PFSK-1 (cell line): ENCODE measurements around the gene RAP1A.

Source experiments
- FOXP2 ChIP-seq: optimal IDR thresholded peaks from 2 replicates; pipeline ENCODE3; 2011; ENCODE audit warnings: borderline replicate concordance, control low read depth, inconsistent platforms; ENCODE audit not compliant: insufficient read depth; ENCODE audit errors: extremely low read length, extremely low read depth
- POLR2AphosphoS5 ChIP-seq: IDR thresholded peaks from 2 replicates; pipeline ENCODE4 v1.6.1; 2012; ENCODE audit warnings: low read depth, mild to moderate bottlenecking, control low read depth, low read length, moderate library complexity
- SIN3A ChIP-seq: IDR thresholded peaks from 2 replicates; pipeline ENCODE4 v1.6.1; 2012; ENCODE audit warnings: mild to moderate bottlenecking, low read length, moderate library complexity, borderline replicate concordance; ENCODE audit not compliant: insufficient read depth
- TAF1 ChIP-seq: IDR thresholded peaks from 2 replicates; pipeline ENCODE4 v1.6.1; 2012; ENCODE audit warnings: low read length, control low read depth, borderline replicate concordance; ENCODE audit not compliant: insufficient read depth
- TF ChIP-seq, protein P1 (sequence below), 2 experiments: IDR thresholded peaks; 2 replicates each; pipeline versions ENCODE4 v1.6.1 to v1.8.0; 2011 to 2012; ENCODE audit warnings: low read depth in 2 of 2, low read length in 2 of 2, control low read depth in 1 of 2, inconsistent platforms in 1 of 2, mild to moderate bottlenecking in 1 of 2, moderate library complexity in 1 of 2; ENCODE audit not compliant: insufficient read depth in 1 of 2

RAP1A gene

DNA sequence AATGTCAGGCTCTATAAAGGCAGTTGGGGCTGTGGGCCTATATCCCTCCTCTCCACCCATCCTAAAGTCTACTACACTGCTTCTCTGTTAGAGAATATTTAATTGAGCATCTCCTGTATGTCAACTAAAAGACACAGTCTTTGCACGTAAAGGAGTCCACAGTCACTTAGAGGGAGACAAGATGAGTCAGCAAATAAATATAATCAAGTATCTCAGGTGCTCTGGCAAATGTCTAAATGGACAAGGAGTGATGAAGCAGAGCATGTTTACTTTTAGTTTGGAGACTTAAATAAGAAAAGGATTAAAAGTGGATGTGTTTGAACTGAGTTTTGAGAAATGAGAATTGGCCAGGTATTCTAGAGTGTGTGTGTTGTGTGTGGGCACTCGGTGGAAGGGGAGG is 41.8 kb upstream of the RAP1A start:
- no peak for TF ChIP-seq FOXP2

DNA sequence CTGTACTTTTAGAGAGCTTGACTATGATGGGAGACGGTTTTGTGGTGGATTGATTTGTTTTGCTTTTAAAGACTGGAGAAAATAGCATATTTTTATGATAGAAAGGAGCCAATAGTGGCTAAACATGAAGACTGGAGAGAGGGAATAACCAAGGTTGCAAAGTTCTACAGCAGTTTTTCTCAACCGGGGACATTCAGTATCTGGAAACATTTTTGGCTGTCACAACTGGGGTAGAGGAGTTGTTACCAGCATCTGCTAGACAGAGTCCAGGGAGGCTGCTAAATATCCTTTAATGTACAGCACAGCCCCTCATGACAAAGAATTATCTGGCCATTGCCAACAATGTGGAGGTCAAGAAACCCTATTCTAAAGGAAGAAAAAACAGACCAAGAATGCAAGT is 38.4 kb upstream of the RAP1A start:
- TF ChIP-seq SIN3A (no peak), POLR2AphosphoS5 (no peak), FOXP2 (no peak), TAF1 (no peak)
- TF ChIP-seq, protein P1, sequence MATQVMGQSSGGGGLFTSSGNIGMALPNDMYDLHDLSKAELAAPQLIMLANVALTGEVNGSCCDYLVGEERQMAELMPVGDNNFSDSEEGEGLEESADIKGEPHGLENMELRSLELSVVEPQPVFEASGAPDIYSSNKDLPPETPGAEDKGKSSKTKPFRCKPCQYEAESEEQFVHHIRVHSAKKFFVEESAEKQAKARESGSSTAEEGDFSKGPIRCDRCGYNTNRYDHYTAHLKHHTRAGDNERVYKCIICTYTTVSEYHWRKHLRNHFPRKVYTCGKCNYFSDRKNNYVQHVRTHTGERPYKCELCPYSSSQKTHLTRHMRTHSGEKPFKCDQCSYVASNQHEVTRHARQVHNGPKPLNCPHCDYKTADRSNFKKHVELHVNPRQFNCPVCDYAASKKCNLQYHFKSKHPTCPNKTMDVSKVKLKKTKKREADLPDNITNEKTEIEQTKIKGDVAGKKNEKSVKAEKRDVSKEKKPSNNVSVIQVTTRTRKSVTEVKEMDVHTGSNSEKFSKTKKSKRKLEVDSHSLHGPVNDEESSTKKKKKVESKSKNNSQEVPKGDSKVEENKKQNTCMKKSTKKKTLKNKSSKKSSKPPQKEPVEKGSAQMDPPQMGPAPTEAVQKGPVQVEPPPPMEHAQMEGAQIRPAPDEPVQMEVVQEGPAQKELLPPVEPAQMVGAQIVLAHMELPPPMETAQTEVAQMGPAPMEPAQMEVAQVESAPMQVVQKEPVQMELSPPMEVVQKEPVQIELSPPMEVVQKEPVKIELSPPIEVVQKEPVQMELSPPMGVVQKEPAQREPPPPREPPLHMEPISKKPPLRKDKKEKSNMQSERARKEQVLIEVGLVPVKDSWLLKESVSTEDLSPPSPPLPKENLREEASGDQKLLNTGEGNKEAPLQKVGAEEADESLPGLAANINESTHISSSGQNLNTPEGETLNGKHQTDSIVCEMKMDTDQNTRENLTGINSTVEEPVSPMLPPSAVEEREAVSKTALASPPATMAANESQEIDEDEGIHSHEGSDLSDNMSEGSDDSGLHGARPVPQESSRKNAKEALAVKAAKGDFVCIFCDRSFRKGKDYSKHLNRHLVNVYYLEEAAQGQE (IDR thresholded peaks at IDR 0.05; ENCODE audit: insufficient read depth in 1 of 2, low read depth in 2 of 2, low read length in 2 of 2): no peak

- TF ChIP-seq, protein P1 (IDR thresholded peaks at IDR 0.05; ENCODE audit: insufficient read depth in 1 of 2, low read depth in 2 of 2, low read length in 2 of 2): no peak
- no peak for TF ChIP-seq TAF1
- no peak for TF ChIP-seq FOXP2
- TF ChIP-seq POLR2AphosphoS5: no peak
- TF ChIP-seq SIN3A: no peak
Measured at GRCh38 chr1:111582016-111582415, 37.6 kb upstream of the RAP1A start.

GRCh38 chr1:111582644-111583618 is 36.7 kb upstream of the RAP1A start:
- TF ChIP-seq, protein P1 (IDR thresholded peaks at IDR 0.05; ENCODE audit: insufficient read depth in 1 of 2, low read depth in 2 of 2, low read length in 2 of 2): no peak
- TF ChIP-seq FOXP2 (no peak), SIN3A (no peak), POLR2AphosphoS5 (no peak), TAF1 (no peak)

- TF ChIP-seq POLR2AphosphoS5: no peak
- no peak for TF ChIP-seq FOXP2
- no peak for TF ChIP-seq SIN3A
- TF ChIP-seq, protein P1 (IDR thresholded peaks at IDR 0.05; ENCODE audit: insufficient read depth in 1 of 2, low read depth in 2 of 2, low read length in 2 of 2): no peak
- no peak for TF ChIP-seq TAF1
Measured at GRCh38 chr1:111585447-111586086, 34.0 kb upstream of the RAP1A start.
